HCT116 (cell line): ENCODE data around the gene SAMD7. TPM values are rescaled to one million over a fixed set of nuclear protein-coding genes. Genes with fewer than 3 reads are reported as not detected.

Source experiments
- ATAC-seq: fragments of 200-7000 bp; cut with Tn5 transposase; 2 replicates; pipeline ENCODE4 v1.9.1; 2020; ENCODE audit warnings: mild to moderate bottlenecking, moderate library complexity
- BruUV-seq: library from RNA; stranded (reverse); fragments of 400-500 nt; replicated peaks from 2 replicates; lab custom pipeline; 2021; lab: Mats Ljungman, UMichigan
- CTCF ChIA-PET: fragments of 300-600 bp; sonication (Branson Sonifier 250); formaldehyde crosslinking; loops from one replicate; lab custom pipeline; 2021; ENCODE audit warnings: antibody characterized with exemption; lab: Charles Lee
- POLR2A ChIA-PET: fragments of 300-600, 350-600 bp; sonication (Branson Sonifier 250); formaldehyde crosslinking; loops from one replicate; lab custom pipeline; 2021; ENCODE audit warnings: antibody characterized with exemption; lab: Charles Lee
- RAD21 ChIA-PET, 2 experiments: fragments of 300-600 bp; sonication (Branson Sonifier 250); formaldehyde crosslinking; loops; one replicate each; lab custom pipeline; 2023; ENCODE audit warnings: low total read pairs in 2 of 2; ENCODE audit not compliant: uncharacterized antibody in 2 of 2, unreplicated experiment in 2 of 2, low non-redundant PET in 1 of 2; lab: Charles Lee
- DNase-seq: peaks from one replicate; pipeline ENCODE4 v3.0.0-alpha.2; 2010; ENCODE audit warnings: low read depth, low spot score
- H2AFZ ChIP-seq: fragments of 200-600 bp; shearing (Covaris generic), sonication (generic); 2 replicates; pipeline ENCODE4 v1.6.1; 2017; ENCODE audit warnings: low read depth, mixed run types, mixed read lengths, antibody characterized with exemption, low read length; ENCODE audit not compliant: poor library complexity, severe bottlenecking
- H3K27ac ChIP-seq: 2 replicates; pipeline ENCODE4 v1.5.1; 2012; ENCODE audit warnings: low read depth, low read length
- H3K27me3 ChIP-seq: fragments of 200-600 bp; sonication (generic); 2 replicates; pipeline ENCODE4 v1.6.1; 2016; ENCODE audit warnings: mixed run types, low read length, mixed read lengths; ENCODE audit not compliant: insufficient read depth
- H3K36me3 ChIP-seq, 2 experiments: fragments of 200-500 bp in 1 of 2; fragments of 200-600 bp in 1 of 2; sonication (Bioruptor generic) in 1 of 2; sonication (generic) in 1 of 2; 2 replicates each; pipeline versions ENCODE4 v1.5.1 to v1.6.1; 2014 to 2016; ENCODE audit warnings: low read length in 2 of 2, inconsistent platforms in 1 of 2, mixed read lengths in 1 of 2, mixed run types in 1 of 2; ENCODE audit not compliant: insufficient read depth in 2 of 2, control insufficient read depth in 1 of 2
- H3K4me1 ChIP-seq, 2 experiments: fragments of 200-600 bp in 1 of 2; sonication (generic) in 1 of 2; 2 replicates each; pipeline versions ENCODE4 v1.5.1 to v1.6.1; 2012 to 2017; ENCODE audit warnings: low read length in 2 of 2, inconsistent platforms in 1 of 2, mild to moderate bottlenecking in 1 of 2, mixed read lengths in 1 of 2, mixed run types in 1 of 2, moderate library complexity in 1 of 2; ENCODE audit not compliant: insufficient read depth in 2 of 2, control insufficient read depth in 1 of 2
- H3K4me2 ChIP-seq: fragments of 200-600 bp; sonication (generic); 2 replicates; pipeline ENCODE4 v1.6.1; 2017; ENCODE audit warnings: mixed run types, low read length, mixed read lengths
- H3K4me3 ChIP-seq, 2 experiments: fragments of 200-600 bp in 1 of 2; sonication (generic) in 1 of 2; replicated peaks in 1 of 2; 2 replicates each; pipeline ENCODE4 v1.5.1; 2011 to 2016; ENCODE audit warnings: low read length in 2 of 2, control low read depth in 1 of 2, low read depth in 1 of 2, mild to moderate bottlenecking in 1 of 2, mixed read lengths in 1 of 2, mixed run types in 1 of 2
- H3K79me2 ChIP-seq: fragments of 200-600 bp; sonication (generic); 2 replicates; pipeline ENCODE4 v1.6.1; 2017; ENCODE audit warnings: mild to moderate bottlenecking, mixed run types, low read length, moderate library complexity, mixed read lengths; ENCODE audit not compliant: insufficient read depth
- H3K9ac ChIP-seq: fragments of 200-600 bp; sonication (generic); 2 replicates; pipeline ENCODE4 v1.6.1; 2016; ENCODE audit warnings: low read length, mixed read lengths
- H3K9me2 ChIP-seq: fragments of 200-600 bp; sonication (generic), shearing (Covaris generic); 2 replicates; pipeline ENCODE4 v1.6.1; 2017; ENCODE audit warnings: mixed run types, mild to moderate bottlenecking, moderate library complexity; ENCODE audit not compliant: insufficient read depth
- H3K9me3 ChIP-seq, 2 experiments: fragments of 200-500 bp in 1 of 2; fragments of 200-600 bp in 1 of 2; sonication (Bioruptor generic) in 1 of 2; sonication (generic) in 1 of 2; 2 replicates each; pipeline ENCODE4 v1.6.1; 2014 to 2017; ENCODE audit warnings: low read length in 2 of 2, mixed read lengths in 2 of 2, inconsistent platforms in 1 of 2, low read depth in 1 of 2, mild to moderate bottlenecking in 1 of 2, mixed run types in 1 of 2, moderate library complexity in 1 of 2; ENCODE audit not compliant: control insufficient read depth in 1 of 2, insufficient read depth in 1 of 2
- H4K20me1 ChIP-seq: fragments of 200-600 bp; sonication (generic), shearing (Covaris generic); 2 replicates; pipeline ENCODE4 v1.6.1; 2017; ENCODE audit warnings: mixed run types, mild to moderate bottlenecking, moderate library complexity; ENCODE audit not compliant: insufficient read depth
- ATF3 ChIP-seq: IDR thresholded peaks from 2 replicates; pipeline ENCODE4 v1.6.1; 2012
- CBX3 ChIP-seq: IDR thresholded peaks from 2 replicates; pipeline ENCODE4 v1.6.1; 2012; ENCODE audit warnings: low read depth
- CEBPB ChIP-seq: IDR thresholded peaks from 2 replicates; pipeline ENCODE4 v1.6.1; 2012; ENCODE audit warnings: low read depth
- CTCF ChIP-seq, 3 experiments: fragments of 200-600 bp in 1 of 3; sonication (generic) in 1 of 3; IDR thresholded peaks in 2 of 3; conservative IDR thresholded peaks in 1 of 3; 2 replicates each; pipeline ENCODE4 v1.5.1; 2012 to 2017; ENCODE audit warnings: low read depth in 2 of 3, low read length in 2 of 3, antibody characterized with exemption in 1 of 3, borderline replicate concordance in 1 of 3, control low read depth in 1 of 3, mild to moderate bottlenecking in 1 of 3, mixed read lengths in 1 of 3, mixed run types in 1 of 3, moderate library complexity in 1 of 3; ENCODE audit not compliant: insufficient read depth in 1 of 3
- EGR1 ChIP-seq: IDR thresholded peaks from 2 replicates; pipeline ENCODE4 v1.6.1; 2012; ENCODE audit warnings: low read depth
- EZH2 ChIP-seq: fragments of 200-600 bp; sonication (generic); IDR thresholded peaks from 2 replicates; pipeline ENCODE4 v1.6.1; 2017; ENCODE audit warnings: antibody characterized with exemption, mixed run types
- EZH2phosphoT487 ChIP-seq: fragments of 200-600 bp; IDR thresholded peaks from 2 replicates; pipeline ENCODE4 v1.6.1; 2018; ENCODE audit warnings: antibody characterized with exemption, borderline replicate concordance
- FOSL1 ChIP-seq: IDR thresholded peaks from 2 replicates; pipeline ENCODE4 v1.6.1; 2012; ENCODE audit warnings: low read depth
- JUND ChIP-seq: IDR thresholded peaks from 2 replicates; pipeline ENCODE4 v1.6.1; 2012
- POLR2A ChIP-seq: IDR thresholded peaks from 2 replicates; pipeline ENCODE4 v1.7.0; 2011; ENCODE audit warnings: borderline replicate concordance; ENCODE audit not compliant: insufficient read depth, insufficient read length; ENCODE audit errors: extremely low read depth
- POLR2AphosphoS5 ChIP-seq: IDR thresholded peaks from 2 replicates; pipeline ENCODE4 v1.6.1; 2011; ENCODE audit warnings: mild to moderate bottlenecking, low read depth, low read length, moderate library complexity
- RAD21 ChIP-seq: IDR thresholded peaks from 2 replicates; pipeline ENCODE4 v1.6.1; 2012; ENCODE audit warnings: low read depth, mild to moderate bottlenecking
- REST ChIP-seq: IDR thresholded peaks from 2 replicates; pipeline ENCODE4 v1.6.1; 2012; ENCODE audit warnings: low read depth
- SIN3A ChIP-seq: IDR thresholded peaks from 2 replicates; pipeline ENCODE4 v1.6.1; 2012; ENCODE audit warnings: low read depth
- SP1 ChIP-seq: IDR thresholded peaks from 2 replicates; pipeline ENCODE4 v1.6.1; 2012; ENCODE audit warnings: low read depth
- TCF7L2 ChIP-seq: IDR thresholded peaks from 2 replicates; pipeline ENCODE4 v1.7.0; 2011; ENCODE audit warnings: borderline replicate concordance, inconsistent platforms; ENCODE audit not compliant: insufficient read depth, insufficient read length; ENCODE audit errors: extremely low read depth
- YY1 ChIP-seq: IDR thresholded peaks from 2 replicates; pipeline ENCODE4 v1.6.1; 2011; ENCODE audit warnings: low read length, low read depth, moderate library complexity, mild to moderate bottlenecking; ENCODE audit not compliant: insufficient replicate concordance; ENCODE audit errors: extremely low read depth
- ZBTB33 ChIP-seq: IDR thresholded peaks from 2 replicates; pipeline ENCODE4 v1.6.1; 2011; ENCODE audit warnings: mild to moderate bottlenecking, low read length, moderate library complexity; ENCODE audit not compliant: insufficient replicate concordance; ENCODE audit errors: extremely low read depth
- ZNF274 ChIP-seq: fragments of 200-500 bp; sonication (Bioruptor generic); IDR thresholded peaks from 2 replicates; pipeline ENCODE4 v1.6.1; 2014; ENCODE audit warnings: mild to moderate bottlenecking, low read depth, low read length, inconsistent platforms
- intact Hi-C: fragments of 100-400 bp; cut with micrococcal nuclease; formaldehyde crosslinking; loops from 2 replicates; pipeline ENCODE4 v1.10.0; 2022
- total RNA-seq: library from RNA; stranded (reverse); gene quantifications from one replicate; pipeline ENCODE4 v1.2.1, GENCODE V29; 2021; ENCODE audit not compliant: unreplicated experiment

Gene SAMD7
- total RNA-seq, 1 experiment from 2014 or later, result not detected

- no peak for DNase-seq
- intact Hi-C loops, result no loop called here
Observed at GRCh38 chr3:169879845-169880575, 31.4 kb upstream of the SAMD7 start.

More at GRCh38 chr3:169879845-169880575, 31.4 kb upstream of the SAMD7 start:
- no peak for TF ChIP-seq RAD21
- no peak for TF ChIP-seq ATF3
- no peak for TF ChIP-seq CTCF (IDR thresholded peaks at IDR 0.05 in 2 of 3, conservative IDR thresholded peaks at IDR 0.05 in 1 of 3; ENCODE audit: borderline replicate concordance in 1 of 3, insufficient read depth in 1 of 3, low read depth in 2 of 3, low read length in 2 of 3)
- TF ChIP-seq JUND, result no peak
- no peak for TF ChIP-seq CBX3
- no peak for TF ChIP-seq EZH2phosphoT487
- no peak for TF ChIP-seq ZBTB33
- no peak for TF ChIP-seq FOSL1
- TF ChIP-seq POLR2A, result no peak
- no peak for TF ChIP-seq TCF7L2
- TF ChIP-seq REST, result no peak
- no peak for TF ChIP-seq SP1
- TF ChIP-seq CEBPB, result no peak
- no peak for TF ChIP-seq YY1
- no peak for TF ChIP-seq SIN3A
- TF ChIP-seq EGR1, result no peak
- no peak for TF ChIP-seq ZNF274
- TF ChIP-seq POLR2AphosphoS5, result no peak
- no peak for TF ChIP-seq EZH2
- no peaks in the 10 kb centered on the region for H3K27me3 ChIP-seq
- no peak overlapping the region for H3K9ac ChIP-seq
- no peak overlapping the region for H2AFZ ChIP-seq
- no peaks in the 10 kb centered on the region for H3K79me2 ChIP-seq
- no TSS peak for BruUV-seq
- H3K36me3 ChIP-seq, result no peaks in the 10 kb centered on the region
- no peak for ATAC-seq
- no peaks in the 10 kb centered on the region for H3K9me3 ChIP-seq
- no peak overlapping the region for H3K27ac ChIP-seq
- H3K4me3 ChIP-seq, result no peak overlapping the region
- no peak overlapping the region for H3K4me2 ChIP-seq
- ChIA-PET RAD21 (no interaction called here), CTCF (no interaction called here), POLR2A (no interaction called here)
- H3K4me1 ChIP-seq, result no peaks in the 10 kb centered on the region
- no peaks in the 10 kb centered on the region for H3K9me2 ChIP-seq
- no peaks in the 10 kb centered on the region for H4K20me1 ChIP-seq
